Heart left ventricle (tissue), 16 donors: ENCODE measurements around the gene SHISA5. TPM values are rescaled to one million over a fixed set of nuclear protein-coding genes. Genes with fewer than 3 reads are reported as not detected.
A peak's percentile ranks its signal among the peaks of the same experiment; 100 is the strongest.

ENCODE experiments used
- ATAC-seq, 4 donors: fragments of 200-7000 bp; cut with Tn5 transposase; one replicate each; pipeline ENCODE4 v1.9.1; 2020 to 2022; ENCODE audit warnings: moderate library complexity in 4 of 4, mild to moderate bottlenecking in 3 of 4, moderate number of reproducible peaks in 1 of 4
- DNase-seq, 5 donors: peaks; one replicate each; pipeline ENCODE4 v3.0.0-alpha.2; 2020
- H3K27ac ChIP-seq, 12 donors: fragments of 200-600 bp; sonication (generic) in 4 of 12; one replicate each; pipeline versions ENCODE4 v1.5.0 to v1.8.0; 2016 to 2022; ENCODE audit warnings: mild to moderate bottlenecking in 2 of 12
- H3K27me3 ChIP-seq, 9 donors: fragments of 200-600 bp; sonication (generic) in 2 of 9; one replicate each; pipeline versions ENCODE4 v1.5.1 to v1.8.0; 2016 to 2022; ENCODE audit warnings: mild to moderate bottlenecking in 3 of 9
- H3K36me3 ChIP-seq, 9 donors: fragments of 200-600 bp; sonication (generic) in 2 of 9; one replicate each; pipeline versions ENCODE4 v1.5.0 to v1.8.0; 2018 to 2022; ENCODE audit warnings: mild to moderate bottlenecking in 2 of 9
- H3K4me1 ChIP-seq, 12 donors: fragments of 200-600 bp; sonication (generic) in 4 of 12; one replicate each; pipeline versions ENCODE4 v1.5.0 to v1.8.0; 2016 to 2022; ENCODE audit warnings: mild to moderate bottlenecking in 3 of 12
- H3K4me3 ChIP-seq, 12 donors: fragments of 200-600 bp; sonication (generic) in 4 of 12; one replicate each; pipeline versions ENCODE4 v1.5.0 to v1.8.0; 2017 to 2022; ENCODE audit warnings: mild to moderate bottlenecking in 9 of 12, moderate library complexity in 4 of 12
- H3K9me3 ChIP-seq, 12 donors: fragments of 200-600 bp; sonication (generic) in 4 of 12; one replicate each; pipeline versions ENCODE4 v1.5.0 to v1.8.0; 2016 to 2022; ENCODE audit warnings: mild to moderate bottlenecking in 1 of 12
- CTCF ChIP-seq, 12 donors: fragments of 200-600 bp; sonication (generic) in 4 of 12; IDR thresholded peaks; one replicate each; pipeline versions ENCODE4 v1.5.0 to v1.8.0; 2018 to 2022; ENCODE audit warnings: antibody characterized with exemption in 12 of 12, mild to moderate bottlenecking in 5 of 12
- POLR2A ChIP-seq, 2 donors: fragments of 450-650 bp; IDR thresholded peaks; one replicate each; pipeline ENCODE4 v1.6.1; 2017; ENCODE audit warnings: antibody characterized with exemption in 2 of 2, mild to moderate bottlenecking in 2 of 2, moderate library complexity in 2 of 2
- WGBS, 4 donors: extraction: QIAGEN DNeasy Blood & Tissue Kit in 2 of 4; methylation state at CpG; one replicate each; pipeline versions ENCODE4 v1.1.5 to v1.1.7; 2013 to 2018; 5-methylcytosine and 5-hydroxymethylcytosine counted together
- intact Hi-C, 10 donors: fragments of 100-400 bp; cut with DNase I; formaldehyde crosslinking; loops; one replicate each; pipeline versions ENCODE4 v1.11.1 to v1.14.2; 2022
- polyA plus RNA-seq, 2 donors: library from polyadenylated mRNA; stranded (reverse); fragments of 200-250 nt; gene quantifications; one replicate each; pipeline ENCODE4 v1.2.3, GENCODE V29; 2013
- total RNA-seq, 9 donors: library from RNA; depleted of rRNA in 2 of 9; stranded (reverse); fragments of >200 nt in 2 of 9; fragmentation: NEBNext Ultra II Directional in 3 of 9; extraction: Animal tissue kit (Norgen Biotek cat#: 25700) in 3 of 9; gene quantifications; one replicate each; pipeline versions ENCODE4 v1.1.0 to v1.2.4, GENCODE V29; 2016 to 2023
- donor health status: ischemic (EF 13 %, LVEDD 7.1; RV severe dilation, severe dysfunction).
- donor health status: healthy with polysubstance abuse.
- donor health status: DM: no; HTN: yes; CAD: no.
- donor health status: DM: no; HTN: no; CAD: no.
- donor health status: ischemic (EF 25% LVEDD 6.9; RV normal size, moderate dysfunction).
- donor health status: ischemic (EF 25% LVEDD 5.7; RV mildly dilated, moderate dysfunction).
- donor health status: healthy.
- donor health status: DM: yes; HTN: yes; CAD: no.
- donor health status: ischemic (EF 35%, LVEDD 5.7; RV mildly dilated, moderate dysfunction).
- donor health status: nonischemic (EF 11% LVEDD 7.7; RV severe dilation, severe dysfunction).
- donor health status: DM: yes; HTN: yes; CAD: no.
- donor health status: PGD.
- donor health status: ischemic (EF 29% LVEDD 5.4; RV normal size, mild dysfunction).
- donor health status: nonischemic (EF 23%, LVEDD 6.1; RV moderate dilation, normal function).

Gene SHISA5
- total and polyA plus RNA-seq, 11 donors: 25.8 to 124 (median 54.6) TPM

- Histone ChIP-seq H3K36me3 (peaks cover 0 to 36% (median 12%) of the 10 kb centered on the region in 9 donors), H3K9me3 (peaks cover 0 to 3% (median 0%) of the 10 kb centered on the region in 12 donors), H3K27me3 (no peaks in the 10 kb centered on the region), H3K27ac (peak overlapping the region in 7 of 12 donors; percentile 82 to 98 (median 96)), H3K4me1 (peaks cover 6 to 33% (median 27%) of the 10 kb centered on the region in 12 donors), H3K4me3 (no peak overlapping the region)
- DNase-seq: no peak
- WGBS, 4 donors: 82 to 89% (median 86%) methylated on average over 5 of the region's 5 CpGs
- ATAC-seq: no peak
- intact Hi-C loops: loop anchor here in 6 of 10 donors (2.0 to 5.0 kb wide), 3 partner anchors 29 to 45 kb away; a partner anchor contains a TSS
- TF ChIP-seq POLR2A (IDR thresholded peaks at IDR 0.05) (no peak), CTCF (IDR thresholded peaks at IDR 0.05) (no peak)
Observed at GRCh38 chr3:48502121-48502520, 1.9 kb downstream of the SHISA5 start.

- DNase-seq (no peak), ATAC-seq (no peak)
- WGBS, 4 donors: 84 to 93% (median 89%) methylated on average over 7 of the region's 7 CpGs
- intact Hi-C loops: loop anchor here in 5 of 10 donors (5.0 kb wide), 2 partner anchors 34 to 46 kb away; a partner anchor contains a TSS
- H3K4me1 ChIP-seq: peaks cover 6 to 32% (median 27%) of the 10 kb centered on the region in 12 donors
- TF ChIP-seq POLR2A (IDR thresholded peaks at IDR 0.05) (no peak), CTCF (IDR thresholded peaks at IDR 0.05) (no peak)
- no peak overlapping the region for H3K27ac ChIP-seq
- H3K9me3 ChIP-seq: peaks cover 0 to 3% (median 0%) of the 10 kb centered on the region in 12 donors
- peaks cover 0 to 43% (median 20%) of the 10 kb centered on the region in 9 donors for H3K36me3 ChIP-seq
- H3K4me3 ChIP-seq: no peak overlapping the region
- H3K27me3 ChIP-seq: no peaks in the 10 kb centered on the region
Observed at GRCh38 chr3:48501196-48501595, 2.8 kb downstream of the SHISA5 start.

GRCh38 chr3:48500656-48501055 lies 3.3 kb downstream of the SHISA5 start:
- H3K27ac ChIP-seq: no peak overlapping the region
- peaks cover 6 to 32% (median 27%) of the 10 kb centered on the region in 12 donors for H3K4me1 ChIP-seq
- ATAC-seq (no peak), DNase-seq (no peak)
- intact Hi-C loops: loop anchor here in 5 of 10 donors (5.0 kb wide), 2 partner anchors 33 to 47 kb away; a partner anchor contains a TSS
- no peaks in the 10 kb centered on the region for H3K27me3 ChIP-seq
- peaks cover 0 to 3% (median 0%) of the 10 kb centered on the region in 12 donors for H3K9me3 ChIP-seq
- TF ChIP-seq POLR2A (IDR thresholded peaks at IDR 0.05) (no peak), CTCF (IDR thresholded peaks at IDR 0.05) (no peak)
- H3K4me3 ChIP-seq: no peak overlapping the region
- whole genome bisulfite sequencing, 4 donors: 94 to 100% (median 98%) methylated on average over 3 to 5 of the region's 5 CpGs
- H3K36me3 ChIP-seq: peaks cover 0 to 49% (median 25%) of the 10 kb centered on the region in 9 donors

GRCh38 chr3:48493203-48493501 lies 10.8 kb downstream of the SHISA5 start:
- TF ChIP-seq CTCF (IDR thresholded peaks at IDR 0.05) (no peak), POLR2A (IDR thresholded peaks at IDR 0.05) (no peak)
- intact Hi-C loops: no loop called here

More at GRCh38 chr3:48493203-48493501, 10.8 kb downstream of the SHISA5 start:
- Histone ChIP-seq H3K4me1 (no peaks in the 10 kb centered on the region), H3K4me3 (no peak overlapping the region), H3K27me3 (no peaks in the 10 kb centered on the region), H3K9me3 (no peaks in the 10 kb centered on the region), H3K27ac (no peak overlapping the region), H3K36me3 (peaks cover 0 to 70% (median 27%) of the 10 kb centered on the region in 9 donors)
- ATAC-seq: no peak
- WGBS, 4 donors: 95 to 99% (median 96%) methylated on average over 3 of the region's 3 CpGs
- DNase-seq: no peak
